A673 (cell line): Measurements from ENCODE around the gene TMEM258. TPM values are rescaled to one million over a fixed set of nuclear protein-coding genes. Genes with fewer than 3 reads are reported as not detected.

Experiments
- BruUV-seq: library from RNA; stranded (reverse); fragments of 400-500 nt; replicated peaks from 2 replicates; lab custom pipeline; 2021; lab: Mats Ljungman, UMichigan
- CTCF ChIA-PET: fragments of 300-600 bp; sonication (Branson Sonifier 250); formaldehyde crosslinking; loops from one replicate; lab custom pipeline; 2022; ENCODE audit warnings: antibody characterized with exemption; lab: Charles Lee
- POLR2A ChIA-PET: fragments of 300-600 bp; sonication (Branson Sonifier 250); formaldehyde crosslinking; loops from one replicate; lab custom pipeline; 2022; ENCODE audit warnings: antibody characterized with exemption; ENCODE audit not compliant: low non-redundant PET; lab: Charles Lee
- DNase-seq: peaks from one replicate; pipeline ENCODE4 v3.0.0-alpha.2; 2015; ENCODE audit warnings: low spot score
- H3K27ac ChIP-seq: fragments of 200-600 bp; sonication (generic); 2 replicates; pipeline ENCODE4 v1.5.1; 2016; ENCODE audit warnings: mixed run types, low read depth, mild to moderate bottlenecking, mixed read lengths, antibody characterized with exemption, low read length; ENCODE audit not compliant: poor library complexity, severe bottlenecking
- H3K27me3 ChIP-seq: fragments of 200-600 bp; sonication (generic); replicated peaks from 2 replicates; pipeline ENCODE4 v1.6.1; 2017; ENCODE audit warnings: mixed run types, low read depth, mild to moderate bottlenecking, mixed read lengths, antibody characterized with exemption, low read length; ENCODE audit not compliant: insufficient read depth, poor library complexity
- H3K36me3 ChIP-seq: fragments of 200-600 bp; sonication (generic); 2 replicates; pipeline ENCODE4 v1.6.1; 2016; ENCODE audit warnings: mixed run types, mild to moderate bottlenecking, mixed read lengths, antibody characterized with exemption, low read length; ENCODE audit not compliant: insufficient read depth, poor library complexity, severe bottlenecking
- H3K4me1 ChIP-seq: fragments of 200-600 bp; sonication (generic); 2 replicates; pipeline ENCODE4 v1.6.1; 2017; ENCODE audit warnings: mixed run types, mild to moderate bottlenecking, mixed read lengths, antibody characterized with exemption, low read length; ENCODE audit not compliant: insufficient read depth, poor library complexity, severe bottlenecking
- H3K4me3 ChIP-seq: fragments of 200-600 bp; sonication (generic); 2 replicates; pipeline ENCODE4 v1.5.1; 2016; ENCODE audit warnings: low read depth, mixed run types, mild to moderate bottlenecking, mixed read lengths, low read length; ENCODE audit not compliant: poor library complexity, severe bottlenecking
- H3K9me3 ChIP-seq: fragments of 200-600 bp; sonication (generic); 2 replicates; pipeline ENCODE4 v1.6.1; 2016; ENCODE audit warnings: mixed run types, low read depth, mild to moderate bottlenecking, mixed read lengths, antibody characterized with exemption, low read length; ENCODE audit not compliant: poor library complexity, severe bottlenecking
- CTCF ChIP-seq: fragments of 300-800, 200-600 bp; sonication (generic); conservative IDR thresholded peaks from 2 replicates; pipeline ENCODE4 v1.5.1; 2017; ENCODE audit warnings: low read depth, mild to moderate bottlenecking, antibody characterized with exemption, low read length, moderate library complexity, mixed read lengths
- EZH2 ChIP-seq: fragments of 200-600 bp; sonication (generic); IDR thresholded peaks from 2 replicates; pipeline ENCODE4 v1.6.1; 2017; ENCODE audit warnings: borderline replicate concordance, low read depth, mild to moderate bottlenecking, mixed read lengths, antibody characterized with exemption, low read length; ENCODE audit not compliant: poor library complexity, severe bottlenecking
- intact Hi-C: fragments of 100-400 bp; cut with micrococcal nuclease; formaldehyde crosslinking; loops from one replicate; pipeline ENCODE4 v1.10.0; 2022; ENCODE audit not compliant: unreplicated experiment
- total RNA-seq: library from RNA; stranded (reverse); gene quantifications from 2 replicates; pipeline ENCODE4 v1.2.3, GENCODE V29; 2021

TMEM258 gene
- total RNA-seq, 1 experiment from 2014 or later, result 138 TPM

- no TSS peak for BruUV-seq
- Histone ChIP-seq H3K4me1 (peaks cover 20% of the 10 kb centered on the region), H3K4me3 (no peak overlapping the region), H3K36me3 (no peaks in the 10 kb centered on the region), H3K27ac (no peak overlapping the region), H3K9me3 (no peaks in the 10 kb centered on the region), H3K27me3 (no peaks in the 10 kb centered on the region)
- CTCF ChIA-PET, result no interaction called here
- POLR2A ChIA-PET, result no interaction called here
- no peak for DNase-seq
- no peak for TF ChIP-seq CTCF
- no peak for TF ChIP-seq EZH2
- intact Hi-C loops, result no loop called here
Observed at GRCh38 chr11:61762223-61762615, 30.2 kb downstream of the TMEM258 start.

- intact Hi-C loops, result no loop called here
- TF ChIP-seq EZH2, result no peak
- TF ChIP-seq CTCF, result no peak
- no peaks in the 10 kb centered on the region for H3K27me3 ChIP-seq
Observed at GRCh38 chr11:61761440-61762222, 30.8 kb downstream of the TMEM258 start.

GRCh38 chr11:61760946-61761345 lies 31.5 kb downstream of the TMEM258 start:
- CTCF ChIA-PET, result interaction anchor here (0.9 kb wide), 1 partner anchor 16 kb away, joined by 5 read pairs; no protein-coding TSS in a partner anchor
- no TSS peak for BruUV-seq
- Histone ChIP-seq H3K27ac (no peak overlapping the region), H3K27me3 (no peaks in the 10 kb centered on the region), H3K36me3 (no peaks in the 10 kb centered on the region), H3K4me1 (peaks cover 33% of the 10 kb centered on the region), H3K9me3 (no peaks in the 10 kb centered on the region), H3K4me3 (no peak overlapping the region)
- TF ChIP-seq CTCF (no peak), EZH2 (no peak)
- POLR2A ChIA-PET, result no interaction called here
- intact Hi-C loops, result no loop called here
- DNase-seq, result no peak

More at GRCh38 chr11:61761440-61762222, 30.8 kb downstream of the TMEM258 start:
- Histone ChIP-seq H3K9me3 (no peaks in the 10 kb centered on the region), H3K4me3 (no peak overlapping the region), H3K36me3 (no peaks in the 10 kb centered on the region), H3K27ac (no peak overlapping the region), H3K4me1 (peaks cover 26% of the 10 kb centered on the region)
- no peak for DNase-seq
- no TSS peak for BruUV-seq
- POLR2A ChIA-PET, result no interaction called here
- CTCF ChIA-PET, result interaction anchor here (0.9 kb wide), 1 partner anchor 15 kb away, joined by 5 read pairs; no protein-coding TSS in a partner anchor
